Ovary (tissue), 3 donors: ENCODE measurements around the gene CDK5RAP2.

Experiments used
- CTCF ChIP-seq, 3 donors: fragments of 450-650 bp in 2 of 3; fragments of 200-600 bp in 1 of 3; IDR thresholded peaks; one replicate each; pipeline versions ENCODE4 v1.5.1 to v1.8.0; 2016 to 2022; ENCODE audit warnings: antibody characterized with exemption in 3 of 3, mild to moderate bottlenecking in 1 of 3
- EP300 ChIP-seq: sonication (generic); formaldehyde crosslinking; IDR thresholded peaks from one replicate; pipeline ENCODE4 v1.6.1; 2017; ENCODE audit warnings: antibody characterized with exemption
- POLR2A ChIP-seq: fragments of 450-650 bp; IDR thresholded peaks from one replicate; pipeline ENCODE4 v1.6.1; 2017; ENCODE audit warnings: antibody characterized with exemption, mild to moderate bottlenecking, moderate library complexity
- donor health status: DM: no; HTN: no; CAD: no.

DNA sequence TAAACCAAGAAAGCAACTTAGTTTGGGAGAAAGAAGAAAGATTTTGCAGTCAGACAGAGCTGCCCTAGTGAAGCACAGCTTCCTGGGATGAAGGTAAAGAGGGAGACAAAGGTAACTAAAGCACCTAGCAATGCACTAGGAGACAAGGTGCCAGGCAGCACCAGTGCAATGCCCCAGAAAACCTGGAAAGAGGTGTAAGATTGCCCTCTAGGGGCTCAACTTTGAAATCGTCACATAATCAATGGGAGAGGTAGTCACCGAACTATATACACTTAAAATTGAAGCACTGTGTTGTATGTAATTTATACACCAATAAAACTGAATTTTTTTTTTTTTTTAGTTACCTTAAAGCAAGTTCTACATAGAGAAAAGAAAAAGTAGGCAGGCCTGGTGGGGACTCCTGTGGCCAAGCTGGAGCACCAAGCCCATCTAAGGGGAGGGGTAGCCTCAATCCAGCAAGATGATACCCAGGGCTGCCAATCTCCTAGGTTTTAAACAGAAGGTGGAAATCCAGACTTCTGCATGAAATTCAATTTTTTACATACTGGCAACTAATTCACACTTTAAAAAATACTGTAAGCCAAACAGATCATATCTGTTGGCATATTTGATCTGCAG is 48.2 kb downstream of the CDK5RAP2 start:
- no peak for TF ChIP-seq POLR2A
- no peak for TF ChIP-seq CTCF (IDR thresholded peaks at IDR 0.05)
- no peak for TF ChIP-seq EP300
